GM12891 (cell line): ENCODE results near the gene DLGAP4.

Source experiments
- PAX5 ChIP-seq: IDR thresholded peaks from 2 replicates; pipeline ENCODE4 v1.6.1; 2011; ENCODE audit warnings: low read length, moderate library complexity, mild to moderate bottlenecking; ENCODE audit not compliant: insufficient read depth, severe bottlenecking
- POLR2A ChIP-seq: IDR thresholded peaks from 2 replicates; pipeline ENCODE4 v1.6.1; 2011; ENCODE audit warnings: low read depth, low read length, control low read depth
- POLR2AphosphoS5 ChIP-seq: IDR thresholded peaks from 2 replicates; pipeline ENCODE4 v1.6.1; 2011; ENCODE audit warnings: low read depth, low read length, control low read depth
- POU2F2 ChIP-seq: IDR thresholded peaks from 2 replicates; pipeline ENCODE4 v1.6.1; 2011; ENCODE audit warnings: low read depth, mild to moderate bottlenecking, control low read depth, low read length, moderate library complexity
- SPI1 ChIP-seq: IDR thresholded peaks from 2 replicates; pipeline ENCODE4 v1.6.1; 2011; ENCODE audit warnings: low read depth, low read length, control low read depth
- TAF1 ChIP-seq: IDR thresholded peaks from 2 replicates; pipeline ENCODE4 v1.6.1; 2011; ENCODE audit warnings: low read depth, low read length, control low read depth

GRCh38 chr20:36307412-36308325 is 1.5 kb downstream of the DLGAP4 start:
- no peak for TF ChIP-seq POLR2AphosphoS5
- TF ChIP-seq TAF1: no peak
- no peak for TF ChIP-seq POLR2A
- no peak for TF ChIP-seq PAX5
- TF ChIP-seq SPI1: no peak
- no peak for TF ChIP-seq POU2F2
